NT2/D1 (cell line): ENCODE measurements around the gene TERB1.

ENCODE experiments used
- YY1 ChIP-seq: IDR thresholded peaks from 2 replicates; pipeline ENCODE4 v1.6.1; 2011; ENCODE audit not compliant: insufficient read length, insufficient read depth
- ZNF274 ChIP-seq: IDR thresholded peaks from 2 replicates; pipeline ENCODE4 v1.6.1; 2011; ENCODE audit warnings: mild to moderate bottlenecking, low read depth, low read length

DNA sequence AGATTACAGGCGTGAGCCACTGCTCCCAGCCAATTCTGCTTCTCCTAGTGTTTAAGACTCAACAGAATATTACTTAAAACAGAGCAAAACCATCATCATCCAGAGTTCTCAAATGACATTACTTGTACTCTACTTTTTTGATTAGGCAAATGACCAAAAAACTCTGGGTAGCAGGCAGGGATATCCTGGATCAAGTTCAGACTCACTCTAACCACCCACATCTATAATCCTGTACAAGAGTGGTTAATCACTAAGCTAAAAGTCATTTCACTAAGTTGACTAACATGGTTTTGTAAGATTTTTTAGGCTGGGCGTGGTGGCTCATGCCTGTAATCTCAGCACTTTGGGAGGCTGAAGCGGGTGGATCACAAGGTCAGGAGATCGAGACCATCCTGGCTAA, 22.6 kb upstream of the TERB1 start:
- TF ChIP-seq YY1 (no peak), ZNF274 (no peak)
